ENCODE results near the gene ZNF280A.

Gene ZNF280A

GRCh38 chr22:22556578-22556977, 36.5 kb upstream of the ZNF280A start:
- no peak for TF ChIP-seq CTCF (IDR thresholded peaks at IDR 0.05; ENCODE audit: low read depth, low read length)
- no peak for DNase-seq (ENCODE audit: extremely low read depth, low read depth)

GRCh38 chr22:22555596-22555995, 35.5 kb upstream of the ZNF280A start:
- no peak for DNase-seq (ENCODE audit: extremely low read depth, low read depth)
- no peak for TF ChIP-seq CTCF (IDR thresholded peaks at IDR 0.05; ENCODE audit: low read depth, low read length)

GRCh38 chr22:22554587-22555284, 34.7 kb upstream of the ZNF280A start:
- no peak for DNase-seq (ENCODE audit: extremely low read depth, low read depth)
- TF ChIP-seq CTCF (IDR thresholded peaks at IDR 0.05; ENCODE audit: low read depth, low read length): no peak

- no peak for DNase-seq (ENCODE audit: extremely low read depth, low read depth)
- TF ChIP-seq CTCF (IDR thresholded peaks at IDR 0.05; ENCODE audit: low read depth, low read length): no peak
Observed at GRCh38 chr22:22553735-22554586, 33.9 kb upstream of the ZNF280A start.

GRCh38 chr22:22553141-22553540, 33.1 kb upstream of the ZNF280A start:
- DNase-seq (ENCODE audit: extremely low read depth, low read depth): no peak
- no peak for TF ChIP-seq CTCF (IDR thresholded peaks at IDR 0.05; ENCODE audit: low read depth, low read length)

GRCh38 chr22:22552630-22553029, 32.6 kb upstream of the ZNF280A start:
- DNase-seq (ENCODE audit: extremely low read depth, low read depth): no peak
- TF ChIP-seq CTCF (IDR thresholded peaks at IDR 0.05; ENCODE audit: low read depth, low read length): no peak

GRCh38 chr22:22550789-22551434, 30.8 kb upstream of the ZNF280A start:
- no peak for DNase-seq (ENCODE audit: extremely low read depth, low read depth)
- no peak for TF ChIP-seq CTCF (IDR thresholded peaks at IDR 0.05; ENCODE audit: low read depth, low read length)
